ENCODE data around the gene ABO.
"Not testable (repeated sequence)": the region's sequence is repeated elsewhere in the genome, so short reads cannot be mapped to it uniquely, and the experiment has no call there.

Gene ABO

GRCh38 chr9:133275105-133276000, at the start of gene ABO:
Gene ABO, minus strand, starts transcription at chr9:133275201.
- no peak for DNase-seq

DNA sequence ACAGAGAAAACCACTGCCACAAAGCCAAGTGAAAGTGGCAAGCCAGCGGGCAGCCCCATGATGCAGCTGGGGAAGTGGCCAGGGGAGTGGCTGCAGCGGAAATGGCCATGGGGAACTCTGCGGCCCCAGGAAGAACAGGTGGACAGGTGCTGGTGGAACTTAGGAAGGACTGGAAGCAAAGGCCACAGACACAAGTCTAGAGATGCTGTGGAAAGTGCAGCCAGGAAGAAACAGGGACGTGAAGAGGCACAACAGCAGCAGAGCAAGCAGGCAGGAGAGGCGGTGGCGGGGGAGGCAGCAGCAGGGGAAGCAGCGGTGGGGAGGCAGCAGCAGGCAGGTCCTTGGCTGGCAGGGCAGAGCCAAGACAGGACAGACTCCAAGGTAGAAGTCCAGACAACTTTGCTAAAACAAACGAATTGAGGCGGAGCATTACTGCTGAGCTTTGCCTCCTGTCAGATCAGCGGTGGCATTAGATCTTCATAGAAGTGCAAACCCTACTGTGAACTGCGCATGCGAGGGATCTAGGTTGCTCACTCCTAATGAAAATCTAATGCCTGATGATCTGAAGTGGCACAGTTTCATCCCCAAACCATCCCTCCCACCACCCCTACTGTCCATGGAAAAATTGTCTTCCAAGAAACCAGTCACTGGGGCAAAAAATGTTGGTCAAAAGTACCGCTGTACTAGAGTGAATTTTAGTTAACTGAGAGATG, 49.1 kb upstream of the ABO start:
- no peak for DNase-seq

DNA sequence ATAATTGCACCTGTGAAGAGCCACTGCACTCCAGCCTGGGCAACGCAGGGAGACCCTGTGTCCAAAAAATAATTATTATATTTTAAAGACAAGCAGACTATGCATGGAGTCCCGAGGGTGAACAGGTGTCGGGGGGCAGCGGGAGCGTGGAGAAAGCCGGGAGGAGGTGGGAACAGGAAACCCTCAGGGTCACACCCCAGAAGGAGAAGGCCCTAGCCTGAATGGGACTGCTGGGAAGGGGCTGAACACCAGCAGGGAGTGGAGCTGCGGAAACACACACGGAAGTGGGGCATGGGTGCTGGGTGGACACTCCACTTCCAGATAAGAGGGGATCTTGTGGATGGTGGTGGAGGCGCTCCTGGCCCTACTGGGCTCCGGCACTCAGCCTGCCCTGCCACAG, 48.2 kb upstream of the ABO start:
- DNase-seq: no peak

- DNase-seq: no peak
Observed at GRCh38 chr9:133322701-133323100, 47.7 kb upstream of the ABO start.

- no peak for DNase-seq
Observed at GRCh38 chr9:133321411-133321935, 46.5 kb upstream of the ABO start.

GRCh38 chr9:133320421-133320881, 45.5 kb upstream of the ABO start:
- DNase-seq: no peak

DNA sequence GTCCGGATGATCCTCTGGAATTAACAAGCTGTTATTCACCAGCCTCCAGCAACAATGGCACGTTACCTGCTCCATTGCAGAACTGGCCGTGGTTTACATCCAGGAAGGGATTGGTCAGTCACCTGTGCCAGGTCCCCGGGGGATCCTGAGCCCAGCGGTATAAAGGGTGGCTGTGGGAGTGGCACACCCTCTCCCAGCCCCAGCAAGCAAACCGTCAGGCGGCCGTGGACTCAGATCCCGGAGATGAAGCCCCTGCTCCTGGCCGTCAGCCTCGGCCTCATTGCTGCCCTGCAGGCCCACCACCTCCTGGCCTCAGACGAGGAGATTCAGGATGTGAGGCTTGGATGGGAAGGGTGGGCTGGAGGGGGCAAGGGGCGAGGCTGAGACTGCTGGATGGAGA, 42.5 kb upstream of the ABO start:
- not testable (repeated sequence) for DNase-seq

DNA sequence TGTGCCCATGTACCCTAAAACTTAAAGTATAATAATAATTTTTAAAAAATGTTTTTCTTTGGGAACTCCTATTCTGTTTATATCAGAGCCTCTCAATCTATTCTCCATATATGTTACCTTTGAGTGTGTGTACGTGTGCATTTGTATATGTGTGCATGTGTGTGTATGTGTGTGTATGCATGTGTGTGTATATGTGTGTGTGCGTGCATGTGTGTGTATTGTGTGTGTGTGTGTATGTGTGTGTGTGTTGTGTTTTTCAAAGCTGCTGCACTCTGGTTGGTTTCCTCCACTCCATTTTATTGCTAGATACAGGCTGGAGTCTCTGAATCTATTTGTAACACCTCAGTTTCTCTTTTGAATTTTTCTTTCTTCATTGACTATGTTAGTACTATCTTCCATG, 41.0 kb upstream of the ABO start:
- no peak for DNase-seq

DNA sequence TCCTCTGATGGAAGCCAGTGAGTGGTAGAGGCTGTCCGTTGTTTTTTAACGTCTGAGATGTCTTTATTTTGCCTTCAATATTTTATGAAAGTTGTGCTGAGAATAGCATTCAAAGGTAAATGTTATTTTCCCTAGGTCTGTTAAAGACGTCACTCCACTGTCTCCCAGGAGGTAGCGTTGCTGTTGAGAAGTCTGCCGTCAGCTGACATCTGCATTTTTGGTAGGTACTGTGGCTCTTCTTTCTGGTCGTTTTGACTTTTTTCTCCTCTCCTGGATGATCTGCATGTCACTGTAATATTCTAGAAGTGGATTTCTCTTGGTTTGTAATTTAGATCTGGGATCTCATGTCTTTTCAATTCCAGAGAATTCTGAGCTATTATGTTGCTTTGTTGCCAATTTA, 34.6 kb upstream of the ABO start:
- DNase-seq: no peak

GRCh38 chr9:133307301-133307700, 32.3 kb upstream of the ABO start:
- no peak for DNase-seq

GRCh38 chr9:133306242-133307204, 31.5 kb upstream of the ABO start:
- no peak for DNase-seq

DNA sequence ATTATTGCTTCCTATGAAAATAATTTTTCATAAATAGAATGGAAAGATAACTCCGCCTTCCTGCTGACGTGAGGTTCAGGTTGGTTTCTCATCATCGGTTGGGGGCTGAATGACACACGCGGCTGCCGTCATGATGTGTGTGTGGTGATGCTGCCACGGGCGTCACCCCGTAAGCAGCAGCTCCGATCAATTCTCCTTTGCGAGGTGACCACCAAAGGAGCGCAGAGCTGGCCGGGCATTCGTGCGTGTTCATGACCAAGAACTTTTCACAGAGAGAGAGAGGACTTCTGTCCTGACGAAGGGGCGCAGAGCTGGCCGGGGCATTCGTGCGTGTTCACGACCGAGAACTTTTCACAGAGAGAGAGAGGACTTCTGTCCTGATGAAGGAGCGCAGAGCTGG, 30.7 kb upstream of the ABO start:
- DNase-seq: no peak

- no peak for DNase-seq
Observed at GRCh38 chr9:133304477-133305377, 29.7 kb upstream of the ABO start.

DNA sequence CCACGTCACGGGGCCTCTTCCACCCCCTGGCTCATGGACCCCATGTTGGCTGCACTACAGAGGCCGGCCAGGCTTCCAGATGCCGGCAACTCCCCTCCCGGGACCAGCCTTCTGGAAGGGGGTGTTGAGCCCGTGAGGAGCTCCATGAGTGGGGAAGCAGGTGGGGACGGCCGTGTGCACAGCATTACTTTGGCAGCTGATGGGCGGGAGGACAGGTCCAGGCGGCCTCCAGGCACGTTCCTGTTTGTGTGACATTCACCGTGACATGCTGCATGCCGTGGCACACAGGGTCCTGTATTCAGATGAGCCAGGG, 29.1 kb upstream of the ABO start:
- DNase-seq: no peak

GRCh38 chr9:133303266-133304157, 28.5 kb upstream of the ABO start:
- no peak for DNase-seq

DNA sequence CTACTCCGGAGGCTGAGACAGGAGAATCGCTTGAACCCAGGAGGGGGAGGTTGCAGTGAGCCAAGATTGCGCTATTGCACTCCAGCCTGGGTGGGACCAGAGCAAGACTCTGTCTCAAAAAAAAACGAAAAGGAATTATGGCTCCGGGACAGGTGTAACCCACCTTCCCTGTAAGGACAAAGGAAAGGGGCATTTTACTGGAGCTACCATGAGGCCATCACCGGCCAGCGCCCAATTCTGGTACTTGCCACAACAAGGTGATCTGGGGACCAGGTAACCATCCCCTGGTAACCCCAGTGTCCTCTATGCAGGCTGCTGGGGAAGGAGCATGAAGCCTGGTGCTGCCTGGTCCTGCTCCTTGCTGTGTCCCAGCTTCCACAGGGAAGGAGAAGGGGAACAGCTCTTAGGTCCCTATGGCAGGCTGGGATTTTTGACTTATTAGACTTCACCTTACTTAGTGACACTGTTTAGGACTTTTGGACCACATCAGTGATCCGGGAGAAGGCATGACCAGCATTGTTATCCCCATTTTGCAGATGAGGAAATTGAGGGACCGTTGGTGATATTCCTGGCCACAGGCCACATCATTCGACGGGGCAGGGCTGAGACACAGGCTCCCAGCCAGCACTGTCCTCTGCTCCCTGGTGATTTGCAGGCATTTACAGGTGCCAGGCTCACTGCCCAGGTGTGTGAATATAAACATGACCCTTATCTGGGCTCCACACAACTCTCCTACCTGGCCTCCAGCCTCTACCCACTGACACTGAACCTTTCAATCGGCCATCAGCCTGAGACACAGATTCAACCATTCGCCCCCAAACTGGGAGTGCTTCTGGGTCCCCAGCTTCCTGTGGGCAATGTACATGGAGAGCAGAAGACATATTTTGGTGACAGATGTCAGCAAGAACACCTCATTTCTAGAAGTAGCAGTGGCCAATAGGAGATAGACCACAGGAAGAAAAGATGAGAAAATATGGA, 26.5 kb upstream of the ABO start:
- DNase-seq: no peak

DNA sequence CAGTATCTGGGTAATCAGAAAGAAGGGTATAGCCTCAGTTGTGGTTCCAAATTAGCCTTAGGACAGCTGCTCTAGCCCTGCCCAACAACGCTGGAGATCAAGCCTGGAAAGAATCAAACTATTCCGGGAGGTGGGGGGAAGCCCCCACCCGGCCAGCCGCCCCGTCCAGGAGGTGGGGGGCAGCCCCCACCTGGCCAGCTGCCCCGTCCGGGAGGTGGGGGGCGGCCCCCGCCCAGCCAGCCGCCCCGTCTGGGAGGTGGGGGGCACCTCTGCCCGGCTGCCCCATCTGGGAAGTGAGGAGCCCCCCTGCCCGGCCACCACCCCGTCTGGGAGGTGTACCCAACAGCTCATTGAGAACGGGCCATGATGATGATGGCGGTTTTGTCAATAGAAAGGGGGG, 25.0 kb upstream of the ABO start:
- DNase-seq: not testable (repeated sequence)

DNA sequence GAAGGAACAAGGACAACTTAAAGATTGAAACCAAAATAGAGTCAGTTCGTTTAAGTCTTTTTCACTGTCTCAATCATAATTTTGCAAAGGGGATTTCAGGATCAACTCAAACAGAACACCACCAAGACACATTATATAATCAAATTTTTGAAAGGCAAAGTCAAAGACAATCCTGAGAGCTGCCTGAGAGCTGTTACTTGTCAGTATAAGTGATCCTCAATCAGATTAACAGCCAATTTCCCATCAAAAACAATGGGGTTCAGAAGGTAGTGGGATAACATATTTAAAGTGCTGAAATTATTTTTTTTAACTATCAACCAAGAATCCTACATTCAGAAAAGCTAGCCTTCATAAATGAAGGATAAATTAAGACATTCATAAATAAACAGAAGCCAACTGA, 19.3 kb upstream of the ABO start:
- DNase-seq: no peak

DNA sequence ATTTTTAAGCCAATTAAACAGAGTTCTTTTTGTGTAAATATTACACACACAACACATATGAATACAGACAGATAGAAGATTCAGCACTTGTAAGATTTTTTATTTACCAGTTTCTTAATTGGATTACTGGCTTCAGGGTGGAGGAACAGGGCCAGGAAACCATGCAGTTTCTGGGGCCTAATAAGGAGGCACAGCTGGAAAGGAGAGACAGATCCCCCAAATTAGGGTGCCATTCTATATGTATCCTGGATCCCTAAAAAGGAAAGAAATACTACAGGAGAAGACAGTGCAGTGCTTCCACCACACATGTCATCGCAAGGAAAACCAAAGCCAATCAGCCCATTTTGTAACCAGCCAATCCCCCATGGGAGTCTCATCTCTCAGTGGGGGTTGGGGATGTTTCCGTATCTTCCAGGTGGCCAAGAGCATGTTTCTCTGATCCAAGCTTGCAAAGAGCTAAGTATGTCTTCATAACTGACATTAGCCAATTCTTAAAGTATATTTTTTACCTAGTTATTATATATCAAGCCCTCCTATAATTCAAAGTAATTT, 15.8 kb upstream of the ABO start:
- DNase-seq: no peak
